Measurements from ENCODE around the gene SMIM14.

GRCh38 chr4:39641451-39641850, 2.8 kb upstream of the SMIM14 start:
- no peak for TF ChIP-seq POLR2A (IDR thresholded peaks at IDR 0.05; ENCODE audit: low read depth, low read length)
- no peak for TF ChIP-seq POLR2AphosphoS5 (IDR thresholded peaks at IDR 0.05; ENCODE audit: low read depth, low read length)

Data from GM12892 (cell line).